ENCODE data around the gene ERC2.

DNA sequence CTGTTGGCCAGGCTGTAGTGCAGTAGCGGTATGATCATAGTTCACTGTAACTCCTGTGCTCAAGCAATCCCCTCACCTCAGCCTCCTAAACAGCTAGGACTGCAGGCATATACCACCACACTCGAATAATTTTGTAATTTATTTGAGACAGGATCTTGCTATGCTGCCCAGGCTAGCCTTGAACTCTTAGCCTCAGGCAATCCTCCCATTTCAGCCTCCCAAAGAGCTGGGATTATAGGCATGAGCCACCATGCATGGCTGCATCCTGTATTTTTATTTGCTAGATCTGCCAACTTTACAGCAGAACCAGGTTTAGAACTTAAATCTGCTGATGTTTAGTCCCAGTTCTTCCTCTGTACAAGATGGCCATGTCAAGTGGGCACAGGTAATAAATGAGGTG, 69.6 kb downstream of the ERC2 start:
- TF ChIP-seq POLR2A (IDR thresholded peaks at IDR 0.05; ENCODE audit: low read depth, low read length) (no peak), POLR2AphosphoS5 (IDR thresholded peaks at IDR 0.05; ENCODE audit: low read depth, low read length) (no peak), SPI1 (IDR thresholded peaks at IDR 0.05; ENCODE audit: low read depth, low read length) (no peak), TAF1 (IDR thresholded peaks at IDR 0.05; ENCODE audit: low read depth, low read length) (no peak), PAX5 (IDR thresholded peaks at IDR 0.05; ENCODE audit: insufficient read depth, low read length, severe bottlenecking) (no peak)
